ENCODE results near the gene PLA2G4A.

Gene PLA2G4A

GRCh38 chr1:186872291-186872690, 43.5 kb downstream of the PLA2G4A start:
- DNase-seq (ENCODE audit: low read depth in 1 of 2, low spot score in 1 of 2) = no peak

GRCh38 chr1:186873687-186874086, 44.9 kb downstream of the PLA2G4A start:
- no peak for DNase-seq (ENCODE audit: low read depth in 1 of 2, low spot score in 1 of 2)

- no peak for DNase-seq (ENCODE audit: low read depth in 1 of 2, low spot score in 1 of 2)
Measured at GRCh38 chr1:186875896-186876835, 47.4 kb downstream of the PLA2G4A start.

- no peak for DNase-seq (ENCODE audit: low read depth in 1 of 2, low spot score in 1 of 2)
Measured at GRCh38 chr1:186878356-186878755, 49.6 kb downstream of the PLA2G4A start.

GRCh38 chr1:186880982-186881381, 52.2 kb downstream of the PLA2G4A start:
- DNase-seq (ENCODE audit: low read depth in 1 of 2, low spot score in 1 of 2) = no peak

- DNase-seq (ENCODE audit: low read depth in 1 of 2, low spot score in 1 of 2) = no peak
Measured at GRCh38 chr1:186882372-186883134, 53.8 kb downstream of the PLA2G4A start.

- DNase-seq (ENCODE audit: low read depth in 1 of 2, low spot score in 1 of 2) = no peak
Measured at GRCh38 chr1:186884251-186884650, 55.5 kb downstream of the PLA2G4A start.

- DNase-seq (ENCODE audit: low read depth in 1 of 2, low spot score in 1 of 2) = no peak
Measured at GRCh38 chr1:186887203-186887602, 58.5 kb downstream of the PLA2G4A start.

GRCh38 chr1:186888367-186888766, 59.6 kb downstream of the PLA2G4A start:
- DNase-seq (ENCODE audit: low read depth in 1 of 2, low spot score in 1 of 2) = no peak

- no peak for DNase-seq (ENCODE audit: low read depth in 1 of 2, low spot score in 1 of 2)
Measured at GRCh38 chr1:186892936-186893335, 64.2 kb downstream of the PLA2G4A start.

- DNase-seq (ENCODE audit: low read depth in 1 of 2, low spot score in 1 of 2) = no peak
Measured at GRCh38 chr1:186894415-186894814, 65.7 kb downstream of the PLA2G4A start.

- no peak for DNase-seq (ENCODE audit: low read depth in 1 of 2, low spot score in 1 of 2)
Measured at GRCh38 chr1:186896211-186896610, 67.5 kb downstream of the PLA2G4A start.

- DNase-seq (ENCODE audit: low read depth in 1 of 2, low spot score in 1 of 2) = no peak
Measured at GRCh38 chr1:186897008-186897407, 68.3 kb downstream of the PLA2G4A start.

- DNase-seq (ENCODE audit: low read depth in 1 of 2, low spot score in 1 of 2) = no peak
Measured at GRCh38 chr1:186899577-186899976, 70.8 kb downstream of the PLA2G4A start.

- DNase-seq (ENCODE audit: low read depth in 1 of 2, low spot score in 1 of 2) = no peak
Measured at GRCh38 chr1:186899977-186900376, 71.2 kb downstream of the PLA2G4A start.

- DNase-seq (ENCODE audit: low read depth in 1 of 2, low spot score in 1 of 2) = no peak
Measured at GRCh38 chr1:186900539-186901237, 71.9 kb downstream of the PLA2G4A start.

- no peak for DNase-seq (ENCODE audit: low read depth in 1 of 2, low spot score in 1 of 2)
Measured at GRCh38 chr1:186901631-186902030, 72.9 kb downstream of the PLA2G4A start.

- no peak for DNase-seq (ENCODE audit: low read depth in 1 of 2, low spot score in 1 of 2)
Measured at GRCh38 chr1:186903374-186904136, 74.8 kb downstream of the PLA2G4A start.

GRCh38 chr1:186904361-186904760, 75.6 kb downstream of the PLA2G4A start:
- no peak for DNase-seq (ENCODE audit: low read depth in 1 of 2, low spot score in 1 of 2)

- no peak for DNase-seq (ENCODE audit: low read depth in 1 of 2, low spot score in 1 of 2)
Measured at GRCh38 chr1:186905561-186905960, 76.8 kb downstream of the PLA2G4A start.

GRCh38 chr1:186915555-186915954, 86.8 kb downstream of the PLA2G4A start:
- DNase-seq (ENCODE audit: low read depth in 1 of 2, low spot score in 1 of 2) = no peak
